ENCODE measurements around the gene ABCA3.

DNA sequence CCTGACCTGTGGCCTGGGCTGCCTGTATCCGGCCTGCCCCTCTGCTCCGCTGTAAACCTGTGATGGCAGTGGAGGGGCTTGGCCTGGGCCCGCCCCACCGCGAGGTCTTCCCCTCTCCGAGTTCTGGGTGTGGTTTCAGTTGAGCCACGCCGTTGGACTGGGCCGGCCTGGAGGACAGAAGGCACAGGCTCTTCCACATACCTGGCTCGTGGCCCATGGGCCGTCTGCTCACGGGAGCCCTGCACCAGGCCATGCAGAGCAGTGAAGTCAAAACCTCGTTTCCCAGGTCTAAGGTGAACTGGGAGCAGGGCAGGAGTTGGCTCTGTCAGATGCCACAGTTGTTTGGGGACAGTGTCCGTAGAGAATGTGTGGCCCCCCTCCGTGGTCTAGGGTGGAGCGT is 67.0 kb downstream of the ABCA3 start:
- TF ChIP-seq, protein P1, sequence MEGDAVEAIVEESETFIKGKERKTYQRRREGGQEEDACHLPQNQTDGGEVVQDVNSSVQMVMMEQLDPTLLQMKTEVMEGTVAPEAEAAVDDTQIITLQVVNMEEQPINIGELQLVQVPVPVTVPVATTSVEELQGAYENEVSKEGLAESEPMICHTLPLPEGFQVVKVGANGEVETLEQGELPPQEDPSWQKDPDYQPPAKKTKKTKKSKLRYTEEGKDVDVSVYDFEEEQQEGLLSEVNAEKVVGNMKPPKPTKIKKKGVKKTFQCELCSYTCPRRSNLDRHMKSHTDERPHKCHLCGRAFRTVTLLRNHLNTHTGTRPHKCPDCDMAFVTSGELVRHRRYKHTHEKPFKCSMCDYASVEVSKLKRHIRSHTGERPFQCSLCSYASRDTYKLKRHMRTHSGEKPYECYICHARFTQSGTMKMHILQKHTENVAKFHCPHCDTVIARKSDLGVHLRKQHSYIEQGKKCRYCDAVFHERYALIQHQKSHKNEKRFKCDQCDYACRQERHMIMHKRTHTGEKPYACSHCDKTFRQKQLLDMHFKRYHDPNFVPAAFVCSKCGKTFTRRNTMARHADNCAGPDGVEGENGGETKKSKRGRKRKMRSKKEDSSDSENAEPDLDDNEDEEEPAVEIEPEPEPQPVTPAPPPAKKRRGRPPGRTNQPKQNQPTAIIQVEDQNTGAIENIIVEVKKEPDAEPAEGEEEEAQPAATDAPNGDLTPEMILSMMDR (conservative IDR thresholded peaks at IDR 0.05; ENCODE audit: low read depth, low read length) = no peak
- no peak for TF ChIP-seq EZH2 (IDR thresholded peaks at IDR 0.05; ENCODE audit: borderline replicate concordance, low read depth, low read length, poor library complexity, severe bottlenecking)
